ENCODE results near the gene INAFM2.

The INAFM2 gene

DNA sequence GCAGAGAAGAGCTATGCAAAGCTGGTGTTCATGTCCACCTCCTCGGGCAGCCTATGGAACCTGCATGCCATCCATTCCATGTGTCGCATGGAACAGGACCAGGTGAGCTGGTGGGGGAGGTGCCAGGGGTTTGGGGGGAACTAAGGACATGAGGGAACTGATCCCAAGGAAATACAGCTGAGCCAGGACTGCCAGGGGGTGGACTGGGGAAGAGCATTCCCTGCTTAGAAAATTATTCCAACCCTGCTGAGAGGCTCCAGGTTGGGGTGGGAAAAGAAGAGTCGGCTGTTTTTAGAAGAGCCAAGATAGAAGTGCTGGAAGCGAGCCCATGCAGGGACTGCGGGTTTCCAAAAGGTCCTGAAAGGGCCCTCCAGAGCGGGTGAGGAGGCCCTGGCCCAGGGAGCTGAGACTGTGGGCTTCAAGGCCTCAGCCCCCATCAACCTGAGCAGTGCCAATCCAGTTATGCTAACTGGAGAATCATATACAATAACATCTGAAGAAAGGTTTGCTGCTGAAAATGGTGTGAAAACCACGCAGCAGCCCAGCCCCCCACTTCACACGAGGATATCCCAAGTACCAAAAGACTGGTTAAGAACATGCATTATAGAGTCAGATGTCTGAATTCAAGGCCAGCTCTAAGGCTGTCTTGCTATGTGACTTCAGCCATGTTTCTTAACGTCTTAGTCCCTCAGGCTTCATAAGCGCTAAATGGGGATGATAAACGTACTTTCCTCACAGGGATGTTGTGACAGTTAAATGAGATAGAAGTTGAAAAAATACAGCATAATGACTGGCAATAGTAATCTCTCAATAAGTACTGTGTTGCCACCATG, 42.3 kb downstream of the INAFM2 start:
- DNase-seq, result no peak

DNA sequence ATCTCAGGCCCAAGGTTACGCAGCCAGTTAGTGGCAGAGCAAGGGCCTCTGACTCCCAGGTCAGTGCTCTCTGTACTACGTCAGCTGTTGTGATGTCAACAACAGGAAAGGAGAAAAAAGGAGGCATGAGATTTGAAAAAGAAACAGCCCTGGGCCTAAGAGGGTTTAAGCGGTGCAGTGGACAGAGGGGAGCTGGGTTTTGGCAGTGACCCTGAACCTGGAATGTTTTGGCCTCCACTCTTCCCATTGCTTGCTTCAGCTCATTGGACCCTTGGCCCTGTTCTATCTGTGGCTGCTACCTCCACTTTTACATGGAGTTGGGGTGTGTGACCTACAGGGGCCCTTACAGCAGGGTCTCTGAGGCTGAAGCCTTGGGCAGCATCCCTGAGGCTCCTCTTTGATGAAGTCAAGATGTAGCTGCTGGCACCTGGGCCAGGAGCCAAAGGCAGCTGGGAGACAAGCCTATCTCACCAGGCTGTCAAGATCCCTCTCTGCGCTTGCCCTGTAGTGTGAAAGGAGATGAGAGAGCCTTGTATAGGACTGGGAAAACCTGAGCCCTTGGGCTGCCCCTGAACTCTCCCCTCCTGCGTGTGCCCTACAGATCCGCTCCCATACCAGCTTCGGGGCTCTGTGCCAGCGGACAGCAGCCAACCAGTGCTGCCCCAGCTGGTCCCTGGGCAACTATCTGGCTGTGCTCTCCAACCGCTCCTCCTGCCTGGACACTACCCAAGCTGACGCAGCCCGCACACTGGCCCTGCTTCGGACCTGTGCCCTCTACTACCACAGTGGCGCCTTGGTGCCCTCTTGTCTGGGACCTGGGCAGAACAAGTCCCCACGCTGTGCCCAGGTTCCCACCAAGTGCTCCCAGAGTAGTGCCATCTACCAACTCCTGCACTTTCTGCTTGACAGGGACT, 43.2 kb downstream of the INAFM2 start:
- no peak for DNase-seq

DNA sequence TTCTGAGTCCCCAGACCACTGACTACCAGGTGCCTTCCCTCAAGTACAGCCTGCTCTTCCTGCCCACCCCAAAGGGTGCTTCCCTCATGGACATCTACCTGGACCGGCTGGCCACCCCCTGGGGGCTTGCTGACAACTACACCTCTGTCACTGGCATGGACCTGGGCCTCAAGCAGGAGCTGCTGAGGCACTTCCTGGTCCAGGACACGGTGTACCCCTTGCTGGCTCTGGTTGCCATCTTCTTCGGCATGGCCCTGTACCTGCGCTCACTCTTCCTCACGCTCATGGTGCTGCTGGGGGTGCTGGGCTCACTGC, 43.8 kb downstream of the INAFM2 start:
- no peak for DNase-seq

- DNase-seq, result no peak
Observed at GRCh38 chr15:40367686-40368611, 44.5 kb downstream of the INAFM2 start.

DNA sequence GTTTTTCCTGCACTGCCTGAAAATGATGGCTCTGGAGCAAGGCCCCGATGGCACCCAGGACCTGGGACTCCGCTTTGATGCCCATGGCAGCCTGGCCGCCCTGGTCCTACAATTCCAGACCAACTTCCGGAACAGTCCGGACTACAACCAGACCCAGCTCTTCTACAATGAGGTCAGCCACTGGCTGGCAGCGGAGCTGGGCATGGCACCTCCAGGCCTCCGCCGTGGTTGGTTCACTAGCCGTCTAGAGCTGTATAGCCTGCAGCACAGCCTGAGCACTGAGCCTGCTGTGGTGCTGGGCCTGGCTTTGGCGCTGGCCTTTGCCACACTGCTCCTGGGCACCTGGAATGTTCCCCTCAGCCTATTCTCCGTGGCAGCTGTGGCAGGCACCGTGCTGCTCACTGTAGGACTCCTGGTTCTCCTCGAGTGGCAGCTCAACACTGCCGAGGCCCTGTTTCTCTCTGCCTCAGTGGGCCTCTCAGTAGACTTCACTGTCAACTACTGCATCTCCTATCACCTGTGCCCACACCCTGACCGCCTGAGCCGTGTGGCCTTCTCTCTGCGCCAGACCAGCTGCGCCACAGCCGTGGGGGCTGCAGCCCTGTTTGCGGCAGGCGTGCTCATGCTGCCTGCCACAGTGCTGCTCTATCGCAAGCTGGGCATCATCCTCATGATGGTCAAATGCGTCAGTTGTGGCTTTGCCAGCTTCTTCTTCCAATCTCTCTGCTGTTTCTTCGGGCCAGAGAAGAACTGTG, 45.4 kb downstream of the INAFM2 start:
- DNase-seq, result no peak

GRCh38 chr15:40369474-40369869, 46.0 kb downstream of the INAFM2 start:
- no peak for DNase-seq

GRCh38 chr15:40369971-40370370, 46.5 kb downstream of the INAFM2 start:
- no peak for DNase-seq

DNA sequence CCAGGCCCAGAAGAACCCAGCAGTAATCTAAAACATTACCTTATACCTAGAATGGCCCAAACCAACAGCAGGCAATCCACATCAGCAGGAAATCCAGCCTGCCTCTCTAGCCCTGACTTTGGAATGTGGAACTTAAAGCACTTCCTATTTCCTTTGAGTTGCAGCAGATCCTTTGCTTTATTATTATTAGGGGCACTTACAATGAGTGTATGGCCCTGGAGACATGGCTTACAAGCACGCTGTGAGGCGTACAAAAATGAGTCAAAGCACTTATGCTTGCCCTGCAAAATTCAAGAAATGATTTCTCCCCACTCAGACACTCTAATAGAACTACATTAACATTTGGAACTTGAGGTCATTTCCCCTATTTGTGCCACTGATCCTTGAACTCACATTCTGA, 49.5 kb downstream of the INAFM2 start:
- no peak for DNase-seq
